ENCODE data around the gene NOS1AP.

GRCh38 chr1:162367772-162368171 is 298.3 kb downstream of the NOS1AP start:
- TF ChIP-seq CTCF (conservative IDR thresholded peaks at IDR 0.05; ENCODE audit: low read depth in 2 of 2) (no peak), ZNF331 (CRISPR knock-in tag; IDR thresholded peaks at IDR 0.05; ENCODE audit: low read depth) (no peak), EZH2 (IDR thresholded peaks at IDR 0.05; ENCODE audit: low read depth, unreplicated experiment) (no peak), EZH2phosphoT487 (IDR thresholded peaks at IDR 0.05; ENCODE audit: unreplicated experiment) (no peak), CREB1 (CRISPR knock-in tag; IDR thresholded peaks at IDR 0.05; ENCODE audit: low read depth) (no peak), NANOG (IDR thresholded peaks at IDR 0.05; ENCODE audit: borderline replicate concordance) (no peak), POLR2AphosphoS5 (IDR thresholded peaks at IDR 0.05; ENCODE audit: low read depth) (no peak), REST (IDR thresholded peaks at IDR 0.05; ENCODE audit: unreplicated experiment) (no peak), ZNF114 (CRISPR knock-in tag; IDR thresholded peaks at IDR 0.05) (no peak), JUNB (IDR thresholded peaks at IDR 0.05; ENCODE audit: unreplicated experiment) (no peak), ETS1 (IDR thresholded peaks at IDR 0.05) (no peak), ZNF462 (CRISPR knock-in tag; IDR thresholded peaks at IDR 0.05) (no peak)
